ENCODE data around the gene WIPF2.

The WIPF2 gene

GRCh38 chr17:40316571-40317344 is 97.7 kb downstream of the WIPF2 start:
- peak; percentile 41 for DNase-seq

GRCh38 chr17:40317345-40317873 is 98.3 kb downstream of the WIPF2 start:
- peak; percentile 50 for DNase-seq

- peak; percentile 93 for DNase-seq
Observed at GRCh38 chr17:40317880-40318829, 99.1 kb downstream of the WIPF2 start.

GRCh38 chr17:40318830-40319391 is 99.8 kb downstream of the WIPF2 start:
- no peak for DNase-seq

GRCh38 chr17:40319651-40320540 is 100.8 kb downstream of the WIPF2 start:
- no peak for DNase-seq

- DNase-seq, result no peak
Observed at GRCh38 chr17:40320756-40321523, 101.8 kb downstream of the WIPF2 start.

- DNase-seq, result no peak
Observed at GRCh38 chr17:40321524-40321929, 102.4 kb downstream of the WIPF2 start.

- no peak for DNase-seq
Observed at GRCh38 chr17:40321961-40322357, 102.9 kb downstream of the WIPF2 start.

- peak; percentile 33 for DNase-seq
Observed at GRCh38 chr17:40322358-40323315, 103.5 kb downstream of the WIPF2 start.

GRCh38 chr17:40323391-40324381 is 104.6 kb downstream of the WIPF2 start:
- no peak for DNase-seq

- no peak for DNase-seq
Observed at GRCh38 chr17:40325156-40326013, 106.3 kb downstream of the WIPF2 start.

GRCh38 chr17:40326014-40326831 is 107.1 kb downstream of the WIPF2 start:
- no peak for DNase-seq

- no peak for DNase-seq
Observed at GRCh38 chr17:40326832-40327199, 107.7 kb downstream of the WIPF2 start.

GRCh38 chr17:40327244-40327729 is 108.2 kb downstream of the WIPF2 start:
- DNase-seq, result no peak

GRCh38 chr17:40327735-40328385 is 108.8 kb downstream of the WIPF2 start:
- DNase-seq, result no peak

- no peak for DNase-seq
Observed at GRCh38 chr17:40328386-40328766, 109.3 kb downstream of the WIPF2 start.
